A673 (cell line): ENCODE data around the gene ADGRF1. TPM values are rescaled to one million over a fixed set of nuclear protein-coding genes. Genes with fewer than 3 reads are reported as not detected.

Experiments used
- BruUV-seq: library from RNA; stranded (reverse); fragments of 400-500 nt; replicated peaks from 2 replicates; lab custom pipeline; 2021; lab: Mats Ljungman, UMichigan
- CTCF ChIA-PET: fragments of 300-600 bp; sonication (Branson Sonifier 250); formaldehyde crosslinking; loops from one replicate; lab custom pipeline; 2022; ENCODE audit warnings: antibody characterized with exemption; lab: Charles Lee
- POLR2A ChIA-PET: fragments of 300-600 bp; sonication (Branson Sonifier 250); formaldehyde crosslinking; loops from one replicate; lab custom pipeline; 2022; ENCODE audit warnings: antibody characterized with exemption; ENCODE audit not compliant: low non-redundant PET; lab: Charles Lee
- DNase-seq: peaks from one replicate; pipeline ENCODE4 v3.0.0-alpha.2; 2015; ENCODE audit warnings: low spot score
- H3K27ac ChIP-seq: fragments of 200-600 bp; sonication (generic); 2 replicates; pipeline ENCODE4 v1.5.1; 2016; ENCODE audit warnings: mixed run types, low read depth, mild to moderate bottlenecking, mixed read lengths, antibody characterized with exemption, low read length; ENCODE audit not compliant: poor library complexity, severe bottlenecking
- H3K27me3 ChIP-seq: fragments of 200-600 bp; sonication (generic); replicated peaks from 2 replicates; pipeline ENCODE4 v1.6.1; 2017; ENCODE audit warnings: mixed run types, low read depth, mild to moderate bottlenecking, mixed read lengths, antibody characterized with exemption, low read length; ENCODE audit not compliant: insufficient read depth, poor library complexity
- H3K36me3 ChIP-seq: fragments of 200-600 bp; sonication (generic); 2 replicates; pipeline ENCODE4 v1.6.1; 2016; ENCODE audit warnings: mixed run types, mild to moderate bottlenecking, mixed read lengths, antibody characterized with exemption, low read length; ENCODE audit not compliant: insufficient read depth, poor library complexity, severe bottlenecking
- H3K4me1 ChIP-seq: fragments of 200-600 bp; sonication (generic); 2 replicates; pipeline ENCODE4 v1.6.1; 2017; ENCODE audit warnings: mixed run types, mild to moderate bottlenecking, mixed read lengths, antibody characterized with exemption, low read length; ENCODE audit not compliant: insufficient read depth, poor library complexity, severe bottlenecking
- H3K4me3 ChIP-seq: fragments of 200-600 bp; sonication (generic); 2 replicates; pipeline ENCODE4 v1.5.1; 2016; ENCODE audit warnings: low read depth, mixed run types, mild to moderate bottlenecking, mixed read lengths, low read length; ENCODE audit not compliant: poor library complexity, severe bottlenecking
- H3K9me3 ChIP-seq: fragments of 200-600 bp; sonication (generic); 2 replicates; pipeline ENCODE4 v1.6.1; 2016; ENCODE audit warnings: mixed run types, low read depth, mild to moderate bottlenecking, mixed read lengths, antibody characterized with exemption, low read length; ENCODE audit not compliant: poor library complexity, severe bottlenecking
- CTCF ChIP-seq: fragments of 300-800, 200-600 bp; sonication (generic); conservative IDR thresholded peaks from 2 replicates; pipeline ENCODE4 v1.5.1; 2017; ENCODE audit warnings: low read depth, mild to moderate bottlenecking, antibody characterized with exemption, low read length, moderate library complexity, mixed read lengths
- EZH2 ChIP-seq: fragments of 200-600 bp; sonication (generic); IDR thresholded peaks from 2 replicates; pipeline ENCODE4 v1.6.1; 2017; ENCODE audit warnings: borderline replicate concordance, low read depth, mild to moderate bottlenecking, mixed read lengths, antibody characterized with exemption, low read length; ENCODE audit not compliant: poor library complexity, severe bottlenecking
- intact Hi-C: fragments of 100-400 bp; cut with micrococcal nuclease; formaldehyde crosslinking; loops from one replicate; pipeline ENCODE4 v1.10.0; 2022; ENCODE audit not compliant: unreplicated experiment
- total RNA-seq: library from RNA; stranded (reverse); gene quantifications from 2 replicates; pipeline ENCODE4 v1.2.3, GENCODE V29; 2021

The ADGRF1 gene
- total RNA-seq, 1 experiment from 2014 or later = not detected

- Histone ChIP-seq H3K36me3 (no peaks in the 10 kb centered on the region), H3K4me1 (no peaks in the 10 kb centered on the region), H3K27ac (no peak overlapping the region), H3K9me3 (no peaks in the 10 kb centered on the region), H3K27me3 (peaks cover 61% of the 10 kb centered on the region), H3K4me3 (no peak overlapping the region)
- intact Hi-C loops = no loop called here
- peak; percentile 37 for DNase-seq
- ChIA-PET CTCF (no interaction called here), POLR2A (no interaction called here)
- TF ChIP-seq CTCF (no peak), EZH2 (no peak)
- no TSS peak for BruUV-seq
Observed at GRCh38 chr6:47034926-47035325, 7.2 kb downstream of the ADGRF1 start.

DNA sequence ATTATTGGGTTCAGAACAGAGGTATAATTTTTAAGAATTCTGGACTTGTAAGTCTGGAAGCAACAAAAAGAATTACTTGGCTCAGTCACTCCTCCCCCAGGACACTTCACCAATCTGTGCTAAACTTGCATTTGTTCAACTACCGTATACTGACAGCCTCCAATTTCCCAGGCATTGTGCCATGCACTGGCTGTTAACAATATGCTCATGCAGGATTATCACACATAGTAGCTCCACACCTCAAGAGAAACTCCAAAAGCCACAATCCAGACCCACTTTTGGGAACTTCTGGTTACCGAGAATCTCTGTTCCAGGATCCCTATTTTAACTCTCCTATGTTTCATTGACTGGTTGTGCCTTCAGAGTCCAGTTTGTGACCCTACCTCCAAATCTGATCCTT, 7.7 kb downstream of the ADGRF1 start:
- no peak overlapping the region for H3K27ac ChIP-seq
- CTCF ChIA-PET = no interaction called here
- no peaks in the 10 kb centered on the region for H3K9me3 ChIP-seq
- DNase-seq = no peak
- POLR2A ChIA-PET = no interaction called here
- H3K4me3 ChIP-seq = no peak overlapping the region
- H3K27me3 ChIP-seq = peaks cover 61% of the 10 kb centered on the region
- no peaks in the 10 kb centered on the region for H3K36me3 ChIP-seq
- no peaks in the 10 kb centered on the region for H3K4me1 ChIP-seq
- BruUV-seq = no TSS peak
- intact Hi-C loops = no loop called here
- TF ChIP-seq CTCF (no peak), EZH2 (no peak)

GRCh38 chr6:47032974-47033765, 9.0 kb downstream of the ADGRF1 start:
- CTCF ChIA-PET = no interaction called here
- Histone ChIP-seq H3K4me1 (no peaks in the 10 kb centered on the region), H3K36me3 (no peaks in the 10 kb centered on the region), H3K27me3 (peaks cover 66% of the 10 kb centered on the region), H3K27ac (no peak overlapping the region), H3K4me3 (no peak overlapping the region), H3K9me3 (no peaks in the 10 kb centered on the region)
- BruUV-seq = no TSS peak
- DNase-seq = no peak
- no peak for TF ChIP-seq CTCF
- no peak for TF ChIP-seq EZH2
- POLR2A ChIA-PET = no interaction called here
- intact Hi-C loops = no loop called here
